T-helper 1 cell treated with Interleukin-12 subunit alpha and Interleukin-12 subunit beta and Interleukin-4 antibody, amounts not matched to agents 30 ng/mL and 1 ng/mL, for 36 hours (primary cell): Measurements from ENCODE around the gene FAM9C. TPM values are rescaled to one million over a fixed set of nuclear protein-coding genes. Genes with fewer than 3 reads are reported as not detected.
"Not testable (repeated sequence)": the region's sequence is repeated elsewhere in the genome, so short reads cannot be mapped to it uniquely, and the experiment has no call there.

Experiments used
- intact Hi-C: fragments of 100-400 bp; cut with micrococcal nuclease; formaldehyde crosslinking; loops from one replicate; pipeline ENCODE4 v1.15.1; 2024
- total RNA-seq: library from RNA; stranded (reverse); gene quantifications from 2 replicates; pipeline ENCODE4 v1.2.3, GENCODE V29; 2022

Gene FAM9C
- total RNA-seq, 1 donor from 2014 or later, result 0.05 TPM

- intact Hi-C loops, result no loop called here
These were observed 32.7 kb upstream of the FAM9C start for GRCh38 chrX:13077168-13077567.

GRCh38 chrX:13076176-13076961, 31.9 kb upstream of the FAM9C start:
- intact Hi-C loops, result loop anchor here (1.0 kb wide), 3 partner anchors 11 to 74 kb away; no protein-coding TSS in a partner anchor

GRCh38 chrX:13074297-13075262, 30.2 kb upstream of the FAM9C start:
- intact Hi-C loops, result no loop called here

GRCh38 chrX:13069771-13070416, 25.5 kb upstream of the FAM9C start:
- intact Hi-C loops, result no loop called here

GRCh38 chrX:13068651-13069050, 24.2 kb upstream of the FAM9C start:
- intact Hi-C loops, result no loop called here

GRCh38 chrX:13067773-13068172, 23.4 kb upstream of the FAM9C start:
- intact Hi-C loops, result no loop called here

GRCh38 chrX:13066391-13066790, 22.0 kb upstream of the FAM9C start:
- intact Hi-C loops, result no loop called here

- intact Hi-C loops, result loop anchor here (2.0 kb wide), 1 partner anchor 14 kb away; no protein-coding TSS in a partner anchor
These were observed 20.3 kb upstream of the FAM9C start for GRCh38 chrX:13064599-13065143.

- intact Hi-C loops, result not testable (repeated sequence)
These were observed 18.7 kb upstream of the FAM9C start for GRCh38 chrX:13063124-13063523.

GRCh38 chrX:13062331-13062730, 17.9 kb upstream of the FAM9C start:
- intact Hi-C loops, result not testable (repeated sequence)

GRCh38 chrX:13061215-13061708, 16.8 kb upstream of the FAM9C start:
- intact Hi-C loops, result not testable (repeated sequence)

GRCh38 chrX:13059637-13060499, 15.4 kb upstream of the FAM9C start:
- intact Hi-C loops, result no loop called here

GRCh38 chrX:13055486-13055885, 11.1 kb upstream of the FAM9C start:
- intact Hi-C loops, result no loop called here

- intact Hi-C loops, result no loop called here
These were observed 8.8 kb upstream of the FAM9C start for GRCh38 chrX:13053171-13053570.

- intact Hi-C loops, result loop anchor here (1.0 to 2.0 kb wide), 9 partner anchors 13 to 101 kb away; no protein-coding TSS in a partner anchor
These were observed 7.2 kb upstream of the FAM9C start for GRCh38 chrX:13051529-13052172.

GRCh38 chrX:13051167-13051528, 6.7 kb upstream of the FAM9C start:
- intact Hi-C loops, result loop anchor here (1.0 to 2.0 kb wide), 9 partner anchors 14 to 101 kb away; no protein-coding TSS in a partner anchor

- intact Hi-C loops, result loop anchor here (2.0 kb wide), 4 partner anchors 15 to 65 kb away; no protein-coding TSS in a partner anchor
These were observed 5.7 kb upstream of the FAM9C start for GRCh38 chrX:13050151-13050550.

- intact Hi-C loops, result no loop called here
These were observed 3.9 kb upstream of the FAM9C start for GRCh38 chrX:13048280-13048679.

GRCh38 chrX:13047759-13048158, 3.3 kb upstream of the FAM9C start:
- intact Hi-C loops, result no loop called here
